Activated CD4-positive, CD25-positive, alpha-beta regulatory T cell treated with anti-CD3 and anti-CD28 coated beads, Interleukin-2, amount 50 U/mL, for 72 hours (primary cell): ENCODE data around the gene EID3.
"Not testable (repeated sequence)": the region's sequence is repeated elsewhere in the genome, so short reads cannot be mapped to it uniquely, and the experiment has no call there.

ENCODE experiments used
- DNase-seq: peaks from one replicate; pipeline ENCODE4 v3.0.0; 2021

EID3 gene

GRCh38 chr12:104314242-104314614 is 10.7 kb downstream of the EID3 start:
- DNase-seq: no peak

- DNase-seq: no peak
Measured at GRCh38 chr12:104315326-104316224, 12.0 kb downstream of the EID3 start.

- no peak for DNase-seq
Measured at GRCh38 chr12:104316936-104317335, 13.4 kb downstream of the EID3 start.

GRCh38 chr12:104317538-104318210 is 14.1 kb downstream of the EID3 start:
- DNase-seq: no peak

GRCh38 chr12:104319028-104319427 is 15.5 kb downstream of the EID3 start:
- no peak for DNase-seq

GRCh38 chr12:104319918-104320626 is 16.5 kb downstream of the EID3 start:
- no peak for DNase-seq

- no peak for DNase-seq
Measured at GRCh38 chr12:104320627-104321024, 17.1 kb downstream of the EID3 start.

GRCh38 chr12:104321949-104322348 is 18.4 kb downstream of the EID3 start:
- DNase-seq: no peak

GRCh38 chr12:104322533-104322932 is 19.0 kb downstream of the EID3 start:
- DNase-seq: not testable (repeated sequence)

GRCh38 chr12:104323899-104324298 is 20.4 kb downstream of the EID3 start:
- DNase-seq: no peak

GRCh38 chr12:104328278-104328677 is 24.7 kb downstream of the EID3 start:
- not testable (repeated sequence) for DNase-seq

GRCh38 chr12:104328790-104329189 is 25.3 kb downstream of the EID3 start:
- no peak for DNase-seq

- no peak for DNase-seq
Measured at GRCh38 chr12:104329707-104330532, 26.4 kb downstream of the EID3 start.

GRCh38 chr12:104331376-104331775 is 27.8 kb downstream of the EID3 start:
- DNase-seq: no peak

GRCh38 chr12:104332273-104332672 is 28.7 kb downstream of the EID3 start:
- not testable (repeated sequence) for DNase-seq

GRCh38 chr12:104333692-104334255 is 30.2 kb downstream of the EID3 start:
- no peak for DNase-seq

GRCh38 chr12:104334581-104334980 is 31.0 kb downstream of the EID3 start:
- DNase-seq: no peak

- DNase-seq: no peak
Measured at GRCh38 chr12:104336115-104336514, 32.6 kb downstream of the EID3 start.

- no peak for DNase-seq
Measured at GRCh38 chr12:104337030-104337558, 33.6 kb downstream of the EID3 start.

GRCh38 chr12:104339663-104340062 is 36.1 kb downstream of the EID3 start:
- no peak for DNase-seq

GRCh38 chr12:104340177-104340576 is 36.6 kb downstream of the EID3 start:
- no peak for DNase-seq
